ENCODE data around the gene ZNF512. TPM values are rescaled to one million over a fixed set of nuclear protein-coding genes. Genes with fewer than 3 reads are reported as not detected.
A peak's percentile ranks its signal among the peaks of the same experiment; 100 is the strongest.

The ZNF512 gene
- total RNA-seq, 1 experiment from 2014 or later, result 28.6 TPM

- Mint-ChIP-seq H3K36me3 (ENCODE audit: insufficient read depth, unreplicated experiment) (peaks cover 19% of the 10 kb centered on the region), H3K27me3 (ENCODE audit: unreplicated experiment) (peaks cover 7% of the 10 kb centered on the region), H3K27ac (ENCODE audit: unreplicated experiment) (peak overlapping the region; percentile 95), H3K4me1 (ENCODE audit: low read depth, unreplicated experiment) (peaks cover 30% of the 10 kb centered on the region), H3K9me3 (ENCODE audit: low read depth, unreplicated experiment) (peaks cover 5% of the 10 kb centered on the region), H3K4me3 (ENCODE audit: low read depth, unreplicated experiment) (peak overlapping the region; percentile 96)
- CTCF ChIA-PET, result interaction anchor here (1.2 kb wide), 1 partner anchor 80 kb away, joined by 3 read pairs; the partner anchor contains the start of gene SUPT7L
- no peak for DNase-seq
- intact Hi-C loops (cut with micrococcal nuclease; ENCODE audit: unreplicated experiment), result loop anchor here (10.0 kb wide), 1 partner anchor 139 kb away; the partner anchor contains the start of gene KRTCAP3
- no peak for TF ChIP-seq CTCF (IDR thresholded peaks at IDR 0.05; ENCODE audit: unreplicated experiment)
- BruUV-seq (replicated peaks), result TSS peak; percentile 74
Measured at GRCh38 chr2:27583390-27583915, 611 bp downstream of the ZNF512 start.

- H3K27ac Mint-ChIP-seq (ENCODE audit: unreplicated experiment), result peak overlapping the region; percentile 4
- H3K27me3 Mint-ChIP-seq (ENCODE audit: unreplicated experiment), result no peaks in the 10 kb centered on the region
- no peak for TF ChIP-seq CTCF (IDR thresholded peaks at IDR 0.05; ENCODE audit: unreplicated experiment)
- H3K9me3 Mint-ChIP-seq (ENCODE audit: low read depth, unreplicated experiment), result peaks cover 2% of the 10 kb centered on the region
- CTCF ChIA-PET, result no interaction called here
- H3K4me3 Mint-ChIP-seq (ENCODE audit: low read depth, unreplicated experiment), result peak overlapping the region; percentile 96
- intact Hi-C loops (cut with micrococcal nuclease; ENCODE audit: unreplicated experiment), result loop anchor here (10.0 kb wide), 1 partner anchor 140 kb away; the partner anchor contains the start of gene KRTCAP3
- peaks cover 19% of the 10 kb centered on the region for H3K36me3 Mint-ChIP-seq (ENCODE audit: insufficient read depth, unreplicated experiment)
- no peak for DNase-seq
- BruUV-seq (replicated peaks), result no TSS peak
- peaks cover 30% of the 10 kb centered on the region for H3K4me1 Mint-ChIP-seq (ENCODE audit: low read depth, unreplicated experiment)
Measured at GRCh38 chr2:27584597-27584996, 1.8 kb downstream of the ZNF512 start.

GRCh38 chr2:27587025-27587424 is 4.2 kb downstream of the ZNF512 start:
- no peak for TF ChIP-seq CTCF (IDR thresholded peaks at IDR 0.05; ENCODE audit: unreplicated experiment)
- no TSS peak for BruUV-seq (replicated peaks)
- no peaks in the 10 kb centered on the region for H3K27me3 Mint-ChIP-seq (ENCODE audit: unreplicated experiment)
- peaks cover 19% of the 10 kb centered on the region for H3K36me3 Mint-ChIP-seq (ENCODE audit: insufficient read depth, unreplicated experiment)
- no peaks in the 10 kb centered on the region for H3K9me3 Mint-ChIP-seq (ENCODE audit: low read depth, unreplicated experiment)
- DNase-seq, result no peak
- intact Hi-C loops (cut with micrococcal nuclease; ENCODE audit: unreplicated experiment), result loop anchor here (10.0 kb wide), 1 partner anchor 142 kb away; the partner anchor contains the start of gene KRTCAP3
- H3K4me3 Mint-ChIP-seq (ENCODE audit: low read depth, unreplicated experiment), result no peak overlapping the region
- H3K4me1 Mint-ChIP-seq (ENCODE audit: low read depth, unreplicated experiment), result peaks cover 30% of the 10 kb centered on the region
- H3K27ac Mint-ChIP-seq (ENCODE audit: unreplicated experiment), result no peak overlapping the region
- CTCF ChIA-PET, result interaction anchor here (0.7 to 1.2 kb wide), 2 partner anchors 10 to 233 kb away, joined by 3 to 5 read pairs; no protein-coding TSS in a partner anchor

GRCh38 chr2:27588308-27588707 is 5.5 kb downstream of the ZNF512 start:
- Mint-ChIP-seq H3K9me3 (ENCODE audit: low read depth, unreplicated experiment) (no peaks in the 10 kb centered on the region), H3K4me3 (ENCODE audit: low read depth, unreplicated experiment) (no peak overlapping the region), H3K4me1 (ENCODE audit: low read depth, unreplicated experiment) (peaks cover 30% of the 10 kb centered on the region), H3K27me3 (ENCODE audit: unreplicated experiment) (no peaks in the 10 kb centered on the region), H3K27ac (ENCODE audit: unreplicated experiment) (no peak overlapping the region), H3K36me3 (ENCODE audit: insufficient read depth, unreplicated experiment) (peaks cover 17% of the 10 kb centered on the region)
- DNase-seq, result no peak
- BruUV-seq (replicated peaks), result no TSS peak
- CTCF ChIA-PET, result no interaction called here
- no peak for TF ChIP-seq CTCF (IDR thresholded peaks at IDR 0.05; ENCODE audit: unreplicated experiment)
- intact Hi-C loops (cut with micrococcal nuclease; ENCODE audit: unreplicated experiment), result loop anchor here (10.0 kb wide), 1 partner anchor 144 kb away; the partner anchor contains the start of gene KRTCAP3

Measured in Calu3 (cell line).